ENCODE results near the gene LARP4B.

DNA sequence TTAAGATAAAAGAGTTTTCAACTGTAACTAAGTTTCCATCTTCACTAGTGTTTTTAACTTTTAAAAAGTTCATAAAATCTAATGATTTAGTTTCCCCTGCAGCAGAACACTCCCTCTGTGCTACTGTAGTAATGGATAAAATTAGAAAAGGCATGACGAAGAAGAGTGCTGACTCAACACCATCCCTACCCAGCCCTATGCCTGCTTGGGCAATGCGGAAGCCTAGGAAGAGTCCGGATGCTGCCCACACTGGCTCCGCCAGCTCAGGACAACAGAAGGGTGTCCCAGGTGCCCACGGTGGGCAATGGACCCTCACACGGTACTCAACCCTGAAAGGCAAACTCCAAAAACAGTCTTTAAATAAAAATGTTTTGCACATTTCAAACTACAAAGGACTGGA lies 118.2 kb downstream of the LARP4B start:
- TF ChIP-seq, protein P1, sequence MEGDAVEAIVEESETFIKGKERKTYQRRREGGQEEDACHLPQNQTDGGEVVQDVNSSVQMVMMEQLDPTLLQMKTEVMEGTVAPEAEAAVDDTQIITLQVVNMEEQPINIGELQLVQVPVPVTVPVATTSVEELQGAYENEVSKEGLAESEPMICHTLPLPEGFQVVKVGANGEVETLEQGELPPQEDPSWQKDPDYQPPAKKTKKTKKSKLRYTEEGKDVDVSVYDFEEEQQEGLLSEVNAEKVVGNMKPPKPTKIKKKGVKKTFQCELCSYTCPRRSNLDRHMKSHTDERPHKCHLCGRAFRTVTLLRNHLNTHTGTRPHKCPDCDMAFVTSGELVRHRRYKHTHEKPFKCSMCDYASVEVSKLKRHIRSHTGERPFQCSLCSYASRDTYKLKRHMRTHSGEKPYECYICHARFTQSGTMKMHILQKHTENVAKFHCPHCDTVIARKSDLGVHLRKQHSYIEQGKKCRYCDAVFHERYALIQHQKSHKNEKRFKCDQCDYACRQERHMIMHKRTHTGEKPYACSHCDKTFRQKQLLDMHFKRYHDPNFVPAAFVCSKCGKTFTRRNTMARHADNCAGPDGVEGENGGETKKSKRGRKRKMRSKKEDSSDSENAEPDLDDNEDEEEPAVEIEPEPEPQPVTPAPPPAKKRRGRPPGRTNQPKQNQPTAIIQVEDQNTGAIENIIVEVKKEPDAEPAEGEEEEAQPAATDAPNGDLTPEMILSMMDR (IDR thresholded peaks at IDR 0.05; ENCODE audit: low read depth, low read length, poor library complexity, severe bottlenecking) = no peak
- no peak for TF ChIP-seq EZH2phosphoT487 (IDR thresholded peaks at IDR 0.05; ENCODE audit: borderline replicate concordance, low read length)

All from DOHH2 (cell line).